ENCODE results near the gene EXOC4.
"Not testable (repeated sequence)": the region's sequence is repeated elsewhere in the genome, so short reads cannot be mapped to it uniquely, and the experiment has no call there.

The EXOC4 gene

GRCh38 chr7:133593561-133593960 lies 340.7 kb downstream of the EXOC4 start:
- DNase-seq (ENCODE audit: insufficient read length, low spot score) (no peak), FAIRE-seq (no peak)

- DNase-seq (ENCODE audit: insufficient read length, low spot score): no peak
- FAIRE-seq: no peak
These were observed 348.7 kb downstream of the EXOC4 start for GRCh38 chr7:133601617-133602016.

- no peak for FAIRE-seq
- no peak for DNase-seq (ENCODE audit: insufficient read length, low spot score)
These were observed 349.4 kb downstream of the EXOC4 start for GRCh38 chr7:133602291-133602690.

GRCh38 chr7:133606991-133607390 lies 354.1 kb downstream of the EXOC4 start:
- FAIRE-seq (no peak), DNase-seq (ENCODE audit: insufficient read length, low spot score) (no peak)

GRCh38 chr7:133609806-133610205 lies 356.9 kb downstream of the EXOC4 start:
- no peak for DNase-seq (ENCODE audit: insufficient read length, low spot score)
- no peak for FAIRE-seq

GRCh38 chr7:133611955-133612354 lies 359.1 kb downstream of the EXOC4 start:
- DNase-seq (ENCODE audit: insufficient read length, low spot score) (no peak), FAIRE-seq (no peak)

- DNase-seq (ENCODE audit: insufficient read length, low spot score) (no peak), FAIRE-seq (no peak)
These were observed 360.4 kb downstream of the EXOC4 start for GRCh38 chr7:133613250-133613790.

- DNase-seq (ENCODE audit: insufficient read length, low spot score) (no peak), FAIRE-seq (no peak)
These were observed 361.4 kb downstream of the EXOC4 start for GRCh38 chr7:133614251-133614650.

GRCh38 chr7:133618970-133619369 lies 366.1 kb downstream of the EXOC4 start:
- DNase-seq (ENCODE audit: insufficient read length, low spot score) (no peak), FAIRE-seq (no peak)

GRCh38 chr7:133619491-133619890 lies 366.6 kb downstream of the EXOC4 start:
- FAIRE-seq: no peak
- DNase-seq (ENCODE audit: insufficient read length, low spot score): no peak

GRCh38 chr7:133623721-133624120 lies 370.8 kb downstream of the EXOC4 start:
- DNase-seq (ENCODE audit: insufficient read length, low spot score) (no peak), FAIRE-seq (no peak)

GRCh38 chr7:133625046-133625445 lies 372.2 kb downstream of the EXOC4 start:
- no peak for DNase-seq (ENCODE audit: insufficient read length, low spot score)
- no peak for FAIRE-seq

- DNase-seq (ENCODE audit: insufficient read length, low spot score) (no peak), FAIRE-seq (no peak)
These were observed 376.8 kb downstream of the EXOC4 start for GRCh38 chr7:133629701-133630100.

- DNase-seq (ENCODE audit: insufficient read length, low spot score) (peak; percentile 6), FAIRE-seq (no peak)
These were observed 380.2 kb downstream of the EXOC4 start for GRCh38 chr7:133633055-133633454.

GRCh38 chr7:133635541-133635940 lies 382.7 kb downstream of the EXOC4 start:
- FAIRE-seq: no peak
- DNase-seq (ENCODE audit: insufficient read length, low spot score): no peak

- FAIRE-seq: no peak
- no peak for DNase-seq (ENCODE audit: insufficient read length, low spot score)
These were observed 386.0 kb downstream of the EXOC4 start for GRCh38 chr7:133638857-133639256.

- no peak for FAIRE-seq
- DNase-seq (ENCODE audit: insufficient read length, low spot score): no peak
These were observed 388.6 kb downstream of the EXOC4 start for GRCh38 chr7:133641436-133641835.

GRCh38 chr7:133642907-133643306 lies 390.0 kb downstream of the EXOC4 start:
- DNase-seq (ENCODE audit: insufficient read length, low spot score): no peak
- FAIRE-seq: no peak

GRCh38 chr7:133643652-133644051 lies 390.8 kb downstream of the EXOC4 start:
- FAIRE-seq; DNase-seq (ENCODE audit: insufficient read length, low spot score): not testable (repeated sequence)

- FAIRE-seq: no peak
- no peak for DNase-seq (ENCODE audit: insufficient read length, low spot score)
These were observed 393.1 kb downstream of the EXOC4 start for GRCh38 chr7:133645884-133646391.

- DNase-seq (ENCODE audit: insufficient read length, low spot score) (no peak), FAIRE-seq (no peak)
These were observed 393.8 kb downstream of the EXOC4 start for GRCh38 chr7:133646472-133647315.

GRCh38 chr7:133649593-133649992 lies 396.7 kb downstream of the EXOC4 start:
- no peak for DNase-seq (ENCODE audit: insufficient read length, low spot score)
- FAIRE-seq: no peak
